OCI-LY7 (cell line): ENCODE results near the gene DTX1.

Experiments
- CTCF ChIP-seq: fragments of 200-600 bp; sonication (generic); conservative IDR thresholded peaks from 2 replicates; pipeline ENCODE4 v1.5.1; 2014; ENCODE audit warnings: mild to moderate bottlenecking, antibody characterized with exemption, low read length, moderate library complexity, mixed read lengths
- EZH2phosphoT487 ChIP-seq: fragments of 200-600 bp; sonication (generic); IDR thresholded peaks from 2 replicates; pipeline ENCODE4 v1.6.1; 2018; ENCODE audit warnings: low read depth, borderline replicate concordance, mild to moderate bottlenecking, mixed run types, antibody characterized with exemption, low read length, moderate library complexity, mixed read lengths

- TF ChIP-seq CTCF (no peak), EZH2phosphoT487 (no peak)
These were observed 1.3 kb downstream of the DTX1 start for GRCh38 chr12:113057565-113058485.
